ENCODE results near the gene CYP4A22. TPM values are rescaled to one million over a fixed set of nuclear protein-coding genes. Genes with fewer than 3 reads are reported as not detected.

CYP4A22 gene
- total and polyA plus RNA-seq, 9 of the 15 experiments (the other 6 are each of a cell fraction or from before 2014, with no cell fraction given) = 0.07 TPM; not detected in 8

DNA sequence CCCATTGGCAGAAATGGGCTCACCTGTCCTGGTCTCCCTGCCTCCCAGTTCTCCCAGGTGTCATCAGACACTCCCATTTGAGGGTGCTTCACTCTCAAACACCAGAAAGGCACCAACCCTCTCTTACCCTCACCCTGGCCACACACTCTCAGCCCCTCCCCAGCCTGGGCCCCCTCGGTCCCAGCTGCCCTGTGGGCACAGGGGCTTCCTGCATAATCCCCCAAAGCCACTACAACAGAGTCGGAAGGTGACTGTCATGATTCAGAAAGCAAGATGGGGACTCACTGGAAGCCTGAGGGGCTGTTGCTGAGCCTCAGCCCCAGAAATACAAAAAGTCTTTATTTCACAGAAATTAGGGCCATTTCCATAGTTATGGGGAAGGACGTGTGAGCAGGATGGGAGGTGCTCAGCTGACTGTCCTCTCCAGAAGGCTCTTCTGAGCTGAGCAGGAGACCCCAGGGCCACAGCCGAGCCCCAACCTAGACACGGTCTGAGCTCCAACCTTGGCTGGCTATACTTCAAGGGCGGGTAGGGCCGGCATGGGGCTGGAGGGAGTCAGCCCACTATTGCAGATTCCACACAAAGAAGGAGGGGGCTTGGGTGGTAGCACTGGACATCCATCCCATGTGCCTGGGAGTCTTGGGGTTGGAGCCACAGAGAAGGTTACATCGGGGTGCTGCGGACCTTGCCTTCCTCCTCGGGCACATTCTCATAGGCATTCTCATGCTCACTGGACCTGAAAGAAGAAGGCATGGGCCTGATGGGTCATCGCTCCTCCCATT lies 46.3 kb downstream of the CYP4A22 start:
- Histone ChIP-seq H3K9me3 (replicated peaks; ENCODE audit: control insufficient read depth, insufficient read depth, low read depth, low read length) (no peaks in the 10 kb centered on the region), H3K4me1 (replicated peaks in 1 of 2; ENCODE audit: control insufficient read depth in 2 of 2, insufficient read depth in 2 of 2, low read length in 2 of 2) (peaks cover 49 to 75% of the 10 kb centered on the region in 2 experiments), H4K20me1 (replicated peaks; ENCODE audit: control insufficient read depth, insufficient read depth, low read length) (no peaks in the 10 kb centered on the region), H3K9me1 (ENCODE audit: control insufficient read depth, insufficient read depth, low read length) (no peaks in the 10 kb centered on the region), H3K79me2 (ENCODE audit: control insufficient read depth, insufficient read depth, low read length) (peaks cover 8% of the 10 kb centered on the region; the same call in 2 of the 3 replicates), H3K4me3 (no peak overlapping the region), H3K27me3 (ENCODE audit: control insufficient read depth in 2 of 2, insufficient read depth in 2 of 2, low read length in 2 of 2) (no peaks in the 10 kb centered on the region), H2AFZ (ENCODE audit: low read depth, low read length) (peak overlapping the region; percentile 20; the same call in 1 of the 2 replicates), H3K36me3 (ENCODE audit: control insufficient read depth, insufficient read depth, low read length) (no peaks in the 10 kb centered on the region), H3K9ac (ENCODE audit: insufficient read depth in 1 of 2, low read depth in 2 of 2, low read length in 2 of 2) (peak overlapping the region; percentile 76 to 80; a peak in 3 of 4 replicates), H3K4me2 (ENCODE audit: insufficient read depth, low read length) (peak overlapping the region; percentile 81; the same call in 1 of the 2 replicates), H3K27ac (ENCODE audit: extremely low read depth, low read depth, low read length) (no peak overlapping the region; the same call in 1 of the 3 replicates)
- TF ChIP-seq ZNF780A (CRISPR knock-in tag; IDR thresholded peaks at IDR 0.05) (no peak), CXXC5 (CRISPR knock-in tag; IDR thresholded peaks at IDR 0.05) (0 out of 2 replicates have a peak, but pooled peaks have one; percentile 1)
- in situ Hi-C loops (cut with MboI) = loop anchor here (10.0 kb wide), 1 partner anchor 521 kb away; no protein-coding TSS in a partner anchor
- FAIRE-seq (no peak), DNase-seq (ENCODE audit: extremely low read depth in 1 of 4, low spot score in 3 of 4) (peak in 1 of 4 experiments; percentile 17), ATAC-seq (no peak)
- ChIA-PET POLR2A (interaction anchor here (0.6 to 7.1 kb wide), 6 partner anchors 11 to 640 kb away, joined by 3 to 65 read pairs (median 4); partner anchors contain the start of gene CMPK1), CTCF (ENCODE audit: low intra/inter-chr PET ratio) (no interaction called here)
- WGBS (ENCODE audit: insufficient coverage, low coverage, missing lambda C conversion rate) = 81% methylated on average over 11 of the region's 11 CpGs
- intact Hi-C loops (cut with micrococcal nuclease) = loop anchor here (5.0 kb wide), 1 partner anchor 149 kb away; the partner anchor contains the start of gene CMPK1
- BruUV-seq (replicated peaks) = no TSS peak

Measured in K562 (cell line).